Activated T-cell treated with anti-CD3 and anti-CD28 coated beads for 48 hours (primary cell): ENCODE measurements around the gene MICAL3.
"Not testable (repeated sequence)": the region's sequence is repeated elsewhere in the genome, so short reads cannot be mapped to it uniquely, and the experiment has no call there.

ENCODE experiments used
- DNase-seq: peaks from one replicate; pipeline ENCODE4 v3.0.0-alpha.2; 2020; ENCODE audit warnings: low read depth

The MICAL3 gene

DNA sequence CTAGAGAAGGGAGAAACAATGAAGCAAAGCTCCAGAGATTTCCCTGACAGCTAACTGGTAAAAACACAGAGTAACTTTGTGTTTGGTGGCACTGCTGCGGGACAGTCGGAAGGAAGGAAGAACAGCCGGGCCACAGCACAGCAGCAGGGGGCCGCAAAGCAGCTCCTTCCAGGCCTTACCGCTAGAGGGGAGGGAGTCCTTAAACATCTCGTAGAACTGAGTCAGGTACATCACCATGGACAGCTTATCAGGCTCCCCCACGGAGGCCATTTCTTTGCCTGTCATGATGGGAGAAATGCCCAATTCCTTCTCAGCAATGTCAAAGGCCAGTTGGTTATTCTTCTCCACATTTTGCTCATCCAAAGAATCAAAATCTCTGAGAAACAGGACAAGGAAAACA is 135.5 kb downstream of the MICAL3 start:
- no peak for DNase-seq

GRCh38 chr22:17888439-17888838 is 135.9 kb downstream of the MICAL3 start:
- DNase-seq, result no peak

GRCh38 chr22:17884893-17885292 is 139.5 kb downstream of the MICAL3 start:
- DNase-seq, result no peak

DNA sequence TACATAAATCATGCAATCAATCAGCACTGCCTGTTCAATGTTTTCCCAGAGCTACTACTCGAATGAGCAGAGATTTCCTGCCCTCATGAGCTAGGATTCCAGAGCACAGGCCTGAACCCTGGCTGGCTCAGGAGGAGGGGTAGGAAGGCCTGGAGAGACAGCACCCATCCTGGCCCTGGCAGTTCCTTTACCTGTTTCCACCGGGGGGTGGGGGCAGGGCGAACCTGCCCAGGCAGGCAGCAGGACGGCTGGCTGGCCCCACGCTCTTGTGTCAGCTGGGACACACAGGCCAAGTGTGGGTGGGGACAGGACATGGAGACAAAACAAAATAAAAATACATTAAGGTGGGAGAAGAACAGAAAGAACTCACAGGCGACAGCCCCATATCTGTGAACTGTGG is 140.3 kb downstream of the MICAL3 start:
- no peak for DNase-seq

GRCh38 chr22:17883356-17883755 is 141.0 kb downstream of the MICAL3 start:
- DNase-seq, result no peak

GRCh38 chr22:17882727-17883126 is 141.6 kb downstream of the MICAL3 start:
- no peak for DNase-seq

- no peak for DNase-seq
Measured at GRCh38 chr22:17882162-17882561, 142.2 kb downstream of the MICAL3 start.

GRCh38 chr22:17881366-17881765 is 143.0 kb downstream of the MICAL3 start:
- DNase-seq, result no peak

DNA sequence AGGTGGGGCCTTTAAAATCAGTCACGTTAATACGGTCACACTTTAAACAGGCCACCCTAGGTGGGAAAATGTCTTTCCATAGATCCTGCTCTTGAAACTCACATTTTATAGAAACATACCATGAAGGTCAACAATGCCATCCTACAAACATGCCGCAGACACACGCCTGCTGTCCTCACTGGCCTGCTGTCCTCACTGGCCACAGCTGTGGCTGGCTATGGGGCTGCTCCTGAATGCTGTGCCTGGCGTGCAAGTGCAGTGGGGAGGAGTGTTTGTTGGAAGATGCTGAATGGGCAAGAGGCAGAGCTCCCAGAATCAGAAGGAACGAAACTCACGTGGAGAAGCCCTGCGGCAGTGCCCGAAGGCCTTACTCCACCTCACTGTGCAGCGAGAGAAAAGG is 143.9 kb downstream of the MICAL3 start:
- DNase-seq, result no peak

DNA sequence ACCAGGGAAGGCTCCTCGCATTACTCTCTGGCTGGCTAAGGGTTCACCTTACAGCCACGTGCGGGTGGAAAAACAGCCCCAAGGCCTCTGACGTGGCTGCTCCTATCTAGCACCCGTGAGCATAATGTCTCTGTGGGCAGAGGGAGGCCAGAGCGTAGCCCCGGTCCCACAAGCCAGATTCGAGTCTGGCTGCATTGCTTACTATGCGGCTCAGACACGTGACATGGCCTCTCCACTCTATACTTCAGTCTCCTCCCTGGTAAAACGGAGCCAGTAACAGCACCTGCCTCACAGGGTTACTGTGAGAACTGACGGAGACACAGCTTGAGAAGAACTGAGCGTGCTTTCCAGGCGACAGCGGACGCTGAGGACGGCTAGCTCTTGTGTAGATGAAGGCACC is 144.3 kb downstream of the MICAL3 start:
- DNase-seq, result no peak

- no peak for DNase-seq
Measured at GRCh38 chr22:17878941-17879340, 145.4 kb downstream of the MICAL3 start.

- no peak for DNase-seq
Measured at GRCh38 chr22:17878186-17878694, 146.1 kb downstream of the MICAL3 start.

GRCh38 chr22:17876878-17877855 is 147.2 kb downstream of the MICAL3 start:
- DNase-seq, result not testable (repeated sequence)

GRCh38 chr22:17876306-17876831 is 148.0 kb downstream of the MICAL3 start:
- no peak for DNase-seq

- no peak for DNase-seq
Measured at GRCh38 chr22:17875631-17876030, 148.7 kb downstream of the MICAL3 start.

GRCh38 chr22:17875156-17875555 is 149.2 kb downstream of the MICAL3 start:
- DNase-seq, result no peak

- no peak for DNase-seq
Measured at GRCh38 chr22:17874231-17874905, 150.0 kb downstream of the MICAL3 start.

GRCh38 chr22:17873804-17874203 is 150.6 kb downstream of the MICAL3 start:
- DNase-seq, result no peak

DNA sequence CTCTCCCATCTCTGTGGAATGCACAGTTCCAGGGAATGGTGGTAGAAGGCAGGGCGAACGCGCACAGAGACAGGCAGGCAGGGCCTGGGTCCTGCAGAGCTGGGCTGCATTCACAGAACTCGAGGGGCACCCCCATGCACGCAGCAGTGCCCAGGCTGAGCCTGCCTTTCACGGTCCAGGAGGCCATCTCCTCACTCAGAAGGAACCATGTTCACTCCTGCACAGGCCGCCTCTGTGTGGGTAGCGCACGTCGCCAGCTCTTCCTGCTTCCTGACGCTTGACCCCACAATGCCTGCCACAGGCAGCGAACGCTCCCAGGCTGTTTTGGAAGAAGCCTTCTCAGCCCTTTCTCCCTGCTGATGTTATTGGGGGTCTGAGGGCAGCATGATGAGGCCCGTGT is 151.2 kb downstream of the MICAL3 start:
- no peak for DNase-seq

DNA sequence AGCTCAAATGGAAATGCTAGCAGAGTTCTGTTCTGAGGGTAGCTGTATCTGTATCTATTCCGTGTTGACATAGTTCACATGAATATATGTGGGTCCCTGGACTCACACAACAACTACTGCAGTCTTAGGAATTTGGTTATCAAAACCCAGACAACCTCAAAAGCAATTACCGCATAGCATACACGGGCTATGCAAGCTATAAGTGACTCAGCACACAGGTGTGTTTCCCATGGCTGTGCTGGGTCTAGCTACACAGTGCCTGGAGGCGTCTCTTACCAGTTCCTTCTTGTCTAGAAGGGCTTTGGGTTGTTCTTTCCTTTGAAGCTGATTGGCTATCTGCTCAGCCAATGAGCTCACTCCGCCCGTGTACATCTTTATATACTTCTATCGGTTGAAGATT is 151.9 kb downstream of the MICAL3 start:
- DNase-seq, result no peak

- no peak for DNase-seq
Measured at GRCh38 chr22:17871726-17872458, 152.5 kb downstream of the MICAL3 start.

- DNase-seq, result no peak
Measured at GRCh38 chr22:17870407-17870806, 154.0 kb downstream of the MICAL3 start.
